PC-3 (cell line): ENCODE measurements around the gene C1orf210. TPM values are rescaled to one million over a fixed set of nuclear protein-coding genes. Genes with fewer than 3 reads are reported as not detected.
A peak's percentile ranks its signal among the peaks of the same experiment; 100 is the strongest.

Experiments used
- ATAC-seq: fragments of 200-7000 bp; cut with Tn5 transposase; 2 replicates; pipeline ENCODE4 v1.9.1; 2020; ENCODE audit warnings: mild to moderate bottlenecking, moderate library complexity
- BruUV-seq: library from RNA; stranded (reverse); fragments of 400-500 nt; replicated peaks from 2 replicates; lab custom pipeline; 2021; lab: Mats Ljungman, UMichigan
- CTCF ChIA-PET: fragments of 300-600 bp; sonication (Branson Sonifier 250); formaldehyde crosslinking; loops from one replicate; lab custom pipeline; 2022; ENCODE audit warnings: antibody characterized with exemption; lab: Charles Lee
- POLR2A ChIA-PET: fragments of 300-600 bp; sonication (Branson Sonifier 250); formaldehyde crosslinking; loops from one replicate; lab custom pipeline; 2022; ENCODE audit warnings: antibody characterized with exemption; ENCODE audit not compliant: unreplicated experiment; lab: Charles Lee
- DNase-seq: peaks from one replicate; pipeline ENCODE4 v3.0.0-alpha.2; 2015
- H2AFZ ChIP-seq: fragments of 300-600 bp; sonication (generic); 2 replicates; pipeline ENCODE4 v1.6.0; 2016; ENCODE audit warnings: antibody characterized with exemption, low read length
- H3F3A ChIP-seq: fragments of 300-600 bp; sonication (generic); one replicate; pipeline ENCODE4 v1.6.0; 2017; ENCODE audit warnings: antibody characterized with exemption, low read length, control low read depth, mild to moderate bottlenecking; ENCODE audit not compliant: unreplicated experiment
- H3K27ac ChIP-seq: fragments of 300-600 bp; sonication (generic); 2 replicates; pipeline ENCODE4 v1.5.1; 2016; ENCODE audit warnings: mild to moderate bottlenecking, low read length
- H3K27me3 ChIP-seq: fragments of 300-600 bp; sonication (generic); 2 replicates; pipeline ENCODE4 v1.6.1; 2016; ENCODE audit warnings: low read length, mixed read lengths
- H3K36me3 ChIP-seq: fragments of 300-600 bp; sonication (generic); 2 replicates; pipeline ENCODE4 v1.6.1; 2016; ENCODE audit warnings: low read depth, mixed run types, low read length, mixed read lengths
- H3K4me1 ChIP-seq: fragments of 300-600 bp; sonication (generic); 2 replicates; pipeline ENCODE4 v1.5.1; 2016; ENCODE audit warnings: low read length; ENCODE audit not compliant: insufficient read depth
- H3K4me2 ChIP-seq: fragments of 300-600 bp; sonication (generic); 2 replicates; pipeline ENCODE4 v1.6.0; 2016; ENCODE audit warnings: low read length
- H3K4me3 ChIP-seq: fragments of 300-600 bp; sonication (generic); 2 replicates; pipeline ENCODE4 v1.5.1; 2016; ENCODE audit warnings: mild to moderate bottlenecking, low read length, mixed read lengths
- H3K79me2 ChIP-seq: fragments of 300-600 bp; sonication (generic); 2 replicates; pipeline ENCODE4 v1.6.1; 2017; ENCODE audit warnings: low read length, mixed read lengths
- H3K9ac ChIP-seq: fragments of 300-600 bp; sonication (generic); 2 replicates; pipeline ENCODE4 v1.6.0; 2016; ENCODE audit warnings: mild to moderate bottlenecking, low read length
- H3K9me2 ChIP-seq: fragments of 300-600 bp; sonication (generic); replicated peaks from 2 replicates; pipeline ENCODE4 v1.6.1; 2016; ENCODE audit warnings: mixed run types, low read length, mixed read lengths
- H3K9me3 ChIP-seq: fragments of 300-600 bp; sonication (generic); 2 replicates; pipeline ENCODE4 v1.6.1; 2016; ENCODE audit warnings: low read length, mixed read lengths
- H4K20me1 ChIP-seq: fragments of 300-600 bp; sonication (generic); 2 replicates; pipeline ENCODE4 v1.6.1; 2016; ENCODE audit warnings: low read length, mixed read lengths
- EZH2 ChIP-seq: fragments of 300-600 bp; sonication (generic); IDR thresholded peaks from one replicate; pipeline ENCODE4 v1.6.1; 2017; ENCODE audit warnings: antibody characterized with exemption, mild to moderate bottlenecking, low read length; ENCODE audit not compliant: unreplicated experiment
- EZH2phosphoT487 ChIP-seq: fragments of 300-600 bp; sonication (generic); IDR thresholded peaks from 2 replicates; pipeline ENCODE4 v1.6.1; 2018; ENCODE audit warnings: mild to moderate bottlenecking, antibody characterized with exemption, low read length, borderline replicate concordance
- intact Hi-C: fragments of 100-400 bp; cut with micrococcal nuclease; formaldehyde crosslinking; loops from 2 replicates; pipeline ENCODE4 v1.9.0; 2023
- total RNA-seq: library from RNA; depleted of rRNA; stranded (reverse); fragments of >200 nt; gene quantifications from 2 replicates; pipeline ENCODE4 v1.2.3, GENCODE V29; 2014
- TF ChIP-seq, protein P1 (sequence below): fragments of 300-600 bp; sonication (generic); conservative IDR thresholded peaks from 2 replicates; pipeline ENCODE4 v1.5.1; 2017; ENCODE audit warnings: antibody characterized with exemption, low read depth, mild to moderate bottlenecking, low read length

C1orf210 gene
- total RNA-seq, 1 experiment from 2014 or later, result 17.8 TPM

DNA sequence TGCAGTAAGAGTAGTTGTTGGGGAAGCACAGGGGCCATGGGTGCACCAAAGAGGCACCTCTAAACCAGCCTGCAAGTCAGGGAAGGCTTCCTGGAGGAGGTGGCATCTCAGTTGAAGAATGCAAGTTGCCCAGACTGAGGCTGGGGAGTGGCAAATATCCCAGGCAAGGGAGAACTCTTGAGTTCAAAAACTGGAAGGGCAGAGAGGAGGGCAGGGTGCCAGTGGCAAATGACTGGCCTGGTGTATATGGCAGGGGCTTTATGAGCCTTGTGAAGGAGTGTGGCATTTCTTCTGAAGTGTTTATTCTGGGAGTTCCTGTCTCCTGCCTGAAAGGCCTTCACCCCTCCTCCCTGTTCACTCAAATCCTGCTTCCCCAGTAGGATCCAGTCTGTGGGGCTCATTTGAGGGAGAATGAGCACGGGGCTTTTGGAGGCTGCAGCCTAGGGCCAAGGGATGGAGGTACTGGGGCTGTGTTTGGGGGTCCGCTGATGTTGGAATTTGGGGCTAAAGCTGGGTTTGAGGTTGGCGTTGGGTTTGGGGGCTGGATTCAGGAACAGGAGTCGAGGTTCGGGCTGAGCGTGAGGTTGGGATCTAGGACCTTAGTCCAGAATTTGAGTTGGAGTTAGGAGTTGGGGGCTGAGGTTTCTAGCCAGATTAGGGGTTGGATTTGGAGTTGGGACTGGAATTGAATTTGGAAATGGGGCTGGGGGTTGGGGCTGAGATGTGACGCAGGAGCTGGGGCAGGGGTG lies 15.6 kb downstream of the C1orf210 start, which contains the start of gene TMEM125:
TMEM125 (plus strand) TSS at position 357 of the 749 bp plus-strand sequence. CDS start 2,740 bp downstream, outside the sequence.
- POLR2A ChIA-PET, result no interaction called here

DNA sequence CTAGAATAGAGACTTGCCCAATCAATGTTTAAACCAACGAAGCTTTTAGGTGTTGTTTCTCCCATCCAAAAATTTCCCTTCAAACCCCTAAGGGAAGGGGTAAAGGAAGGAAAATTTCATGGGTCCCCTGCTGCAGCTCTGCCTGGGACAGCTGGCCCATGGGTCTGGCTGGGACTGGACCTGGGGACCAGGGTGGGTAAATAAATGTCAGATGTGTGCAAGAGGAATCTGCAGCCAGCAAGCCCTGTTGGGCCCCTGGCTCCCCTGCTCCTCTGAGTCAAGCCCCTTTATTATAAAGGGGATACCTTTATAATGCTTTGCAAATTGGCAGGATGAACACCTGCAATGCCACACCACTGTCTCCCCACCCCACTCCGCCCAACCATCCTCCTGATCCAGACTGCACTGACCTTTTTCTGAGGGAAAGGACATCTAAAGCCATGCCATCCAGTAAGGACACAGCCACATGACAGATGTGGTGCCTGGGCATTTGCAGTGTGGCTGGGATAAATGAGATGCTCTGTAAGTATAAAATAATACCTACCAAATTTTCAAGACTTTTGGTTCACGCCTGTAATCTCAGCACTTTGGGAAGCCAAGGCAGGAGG lies 17.5 kb downstream of the C1orf210 start:
- Histone ChIP-seq H3K9ac (no peak overlapping the region), H3K9me3 (peaks cover 9% of the 10 kb centered on the region), H3K79me2 (no peaks in the 10 kb centered on the region), H2AFZ (no peak overlapping the region), H3K9me2 (no peaks in the 10 kb centered on the region), H3K4me3 (no peak overlapping the region), H3K4me1 (peaks cover 9% of the 10 kb centered on the region), H3F3A (no peaks in the 10 kb centered on the region), H3K4me2 (no peak overlapping the region), H3K36me3 (peaks cover 2% of the 10 kb centered on the region; the same call in 1 of the 2 replicates), H3K27ac (no peak overlapping the region), H3K27me3 (no peaks in the 10 kb centered on the region), H4K20me1 (no peaks in the 10 kb centered on the region)
- ATAC-seq (no peak), DNase-seq (no peak)
- TF ChIP-seq, protein P1, sequence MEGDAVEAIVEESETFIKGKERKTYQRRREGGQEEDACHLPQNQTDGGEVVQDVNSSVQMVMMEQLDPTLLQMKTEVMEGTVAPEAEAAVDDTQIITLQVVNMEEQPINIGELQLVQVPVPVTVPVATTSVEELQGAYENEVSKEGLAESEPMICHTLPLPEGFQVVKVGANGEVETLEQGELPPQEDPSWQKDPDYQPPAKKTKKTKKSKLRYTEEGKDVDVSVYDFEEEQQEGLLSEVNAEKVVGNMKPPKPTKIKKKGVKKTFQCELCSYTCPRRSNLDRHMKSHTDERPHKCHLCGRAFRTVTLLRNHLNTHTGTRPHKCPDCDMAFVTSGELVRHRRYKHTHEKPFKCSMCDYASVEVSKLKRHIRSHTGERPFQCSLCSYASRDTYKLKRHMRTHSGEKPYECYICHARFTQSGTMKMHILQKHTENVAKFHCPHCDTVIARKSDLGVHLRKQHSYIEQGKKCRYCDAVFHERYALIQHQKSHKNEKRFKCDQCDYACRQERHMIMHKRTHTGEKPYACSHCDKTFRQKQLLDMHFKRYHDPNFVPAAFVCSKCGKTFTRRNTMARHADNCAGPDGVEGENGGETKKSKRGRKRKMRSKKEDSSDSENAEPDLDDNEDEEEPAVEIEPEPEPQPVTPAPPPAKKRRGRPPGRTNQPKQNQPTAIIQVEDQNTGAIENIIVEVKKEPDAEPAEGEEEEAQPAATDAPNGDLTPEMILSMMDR, result no peak
- no peak for TF ChIP-seq EZH2
- no peak for TF ChIP-seq EZH2phosphoT487
- POLR2A ChIA-PET, result no interaction called here
- intact Hi-C loops, result no loop called here
- CTCF ChIA-PET, result no interaction called here
- BruUV-seq, result no TSS peak

More for the DNA sequence above, 15.6 kb downstream of the C1orf210 start, which contains the start of gene TMEM125:
- CTCF ChIA-PET, result no interaction called here
- BruUV-seq, result TSS peak; percentile 69
- H3K9me2 ChIP-seq, result no peaks in the 10 kb centered on the region
- peak within 1 kb of the TSS; percentile 75 for H3K4me2 ChIP-seq
- DNase-seq, result peak; percentile 36
- peak within 1 kb of the TSS; percentile 65 for H2AFZ ChIP-seq
- intact Hi-C loops, result no loop called here
- ATAC-seq, result no peak
- no peaks in the 10 kb centered on the region for H3K79me2 ChIP-seq
- H3K4me1 ChIP-seq, result peaks cover 16% of the 10 kb centered on the region
- no peak for TF ChIP-seq EZH2phosphoT487
- TF ChIP-seq, protein P1, result no peak
- no peak for TF ChIP-seq EZH2
- H3K27ac ChIP-seq, result no peak within 1 kb of the TSS
- no peaks in the 10 kb centered on the region for H3F3A ChIP-seq
- H4K20me1 ChIP-seq, result no peaks in the 10 kb centered on the region
- no peak within 1 kb of the TSS for H3K9ac ChIP-seq
- H3K36me3 ChIP-seq, result no peaks in the 10 kb centered on the region
- peak within 1 kb of the TSS; percentile 55 for H3K4me3 ChIP-seq
- H3K27me3 ChIP-seq, result no peaks in the 10 kb centered on the region
- no peaks in the 10 kb centered on the region for H3K9me3 ChIP-seq
